Common myeloid progenitor, CD34-positive (primary cell): ENCODE data around the gene IPO7. TPM values are rescaled to one million over a fixed set of nuclear protein-coding genes. Genes with fewer than 3 reads are reported as not detected.
"Not testable (repeated sequence)": the region's sequence is repeated elsewhere in the genome, so short reads cannot be mapped to it uniquely, and the experiment has no call there.

ENCODE experiments used
- CTCF ChIA-PET: fragments of 350-600 bp; sonication (Branson Sonifier 250); formaldehyde crosslinking; loops from one replicate; lab custom pipeline; 2021; ENCODE audit warnings: antibody characterized with exemption; lab: Charles Lee
- POLR2A ChIA-PET: fragments of 350-600 bp; sonication (Branson Sonifier 250); formaldehyde crosslinking; loops from one replicate; lab custom pipeline; 2021; ENCODE audit warnings: antibody characterized with exemption; lab: Charles Lee
- DNase-seq, 3 donors: peaks; one replicate each; pipeline versions ENCODE4 v3.0.0 to v3.0.0-alpha.2; 2013
- H3K27ac ChIP-seq, 2 experiments: 1 replicate in 1 of 2; 2 replicates in 1 of 2; pipeline ENCODE4 v1.7.0; 2013; ENCODE audit warnings: inconsistent platforms in 2 of 2, low read length in 2 of 2, mild to moderate bottlenecking in 2 of 2, low read depth in 1 of 2, moderate library complexity in 1 of 2; ENCODE audit not compliant: severe bottlenecking in 2 of 2, insufficient read depth in 1 of 2, poor library complexity in 1 of 2
- H3K27me3 ChIP-seq, 5 experiments: replicated peaks in 2 of 5; 1 replicate in 3 of 5; 2 replicates in 2 of 5; pipeline versions ENCODE4 v1.6.1 to v1.7.0; 2013; ENCODE audit warnings: low read length in 4 of 5, mild to moderate bottlenecking in 2 of 5, moderate library complexity in 2 of 5, inconsistent platforms in 1 of 5; ENCODE audit not compliant: insufficient read depth in 5 of 5, control insufficient read depth in 4 of 5
- H3K36me3 ChIP-seq, 4 experiments: 1 replicate in 2 of 4; 2 replicates in 2 of 4; pipeline versions ENCODE4 v1.6.1 to v1.7.0; 2013; ENCODE audit warnings: low read length in 3 of 4, control low read depth in 1 of 4, mild to moderate bottlenecking in 1 of 4; ENCODE audit not compliant: control insufficient read depth in 4 of 4, insufficient read depth in 4 of 4
- H3K4me1 ChIP-seq, 4 experiments: 1 replicate in 3 of 4; 2 replicates in 1 of 4; pipeline versions ENCODE4 v1.6.1 to v1.7.1; 2013; ENCODE audit warnings: low read length in 3 of 4, mild to moderate bottlenecking in 3 of 4, control low read depth in 1 of 4, inconsistent platforms in 1 of 4, moderate library complexity in 1 of 4; ENCODE audit not compliant: control insufficient read depth in 4 of 4, insufficient read depth in 4 of 4; ENCODE audit errors: control extremely low read depth in 1 of 4
- H3K4me3 ChIP-seq, 7 experiments: 1 replicate in 4 of 7; 2 replicates in 3 of 7; pipeline versions ENCODE4 v1.5.1 to v1.7.0; 2013; ENCODE audit warnings: mild to moderate bottlenecking in 7 of 7, low read length in 6 of 7, moderate library complexity in 6 of 7, inconsistent platforms in 2 of 7, low read depth in 2 of 7, control low read depth in 1 of 7; ENCODE audit not compliant: insufficient read depth in 4 of 7, control insufficient read depth in 1 of 7; ENCODE audit errors: extremely low read depth in 1 of 7
- H3K9me3 ChIP-seq, 5 experiments: 1 replicate in 4 of 5; 2 replicates in 1 of 5; pipeline versions ENCODE4 v1.6.1 to v1.7.1; 2013; ENCODE audit warnings: low read length in 4 of 5, mild to moderate bottlenecking in 2 of 5, inconsistent platforms in 1 of 5, low read depth in 1 of 5, moderate library complexity in 1 of 5; ENCODE audit not compliant: control insufficient read depth in 4 of 5, insufficient read depth in 2 of 5; ENCODE audit errors: control extremely low read depth in 1 of 5
- WGBS: methylation state at CpG from one replicate; pipeline ENCODE4 v1.1.5; 2013; ENCODE audit not compliant: insufficient coverage; 5-methylcytosine and 5-hydroxymethylcytosine counted together
- polyA plus RNA-seq: library from polyadenylated mRNA; unstranded; fragments of 120-200 nt; gene quantifications from one replicate; pipeline ENCODE4 v1.2.1, GENCODE V29; 2013

The IPO7 gene
- 77.7 TPM for polyA plus RNA-seq

GRCh38 chr11:9384535-9385326 is at the start of gene IPO7:
Gene IPO7 (plus strand): TSS chr11:9384652. CDS start chr11:9384764, 112 bp downstream.
- no peaks in the 10 kb centered on the region for H3K9me3 ChIP-seq
- H3K36me3 ChIP-seq: peaks cover 0 to 14% (median 0%) of the 10 kb centered on the region in 4 experiments
- peaks cover 4 to 28% (median 20%) of the 10 kb centered on the region in 4 experiments for H3K4me1 ChIP-seq
- ChIA-PET CTCF (interaction anchor here (0.6 to 3.6 kb wide), 12 partner anchors 10 to 215 kb away, joined by 3 to 16 read pairs (median 4); partner anchors contain the start of gene TMEM41B), POLR2A (interaction anchor here (0.6 to 1.3 kb wide), 5 partner anchors 20 to 83 kb away, joined by 3 to 4 read pairs (median 3); no protein-coding TSS in a partner anchor)
- H3K27me3 ChIP-seq: no peaks in the 10 kb centered on the region
- peak; percentile 87 to 95 (median 94) for DNase-seq
- peak within 1 kb of the TSS; percentile 80 to 91 for H3K27ac ChIP-seq
- WGBS: 0% methylated on average over 64 of the region's 70 CpGs
- H3K4me3 ChIP-seq: peak within 1 kb of the TSS; percentile 75 to 98 (median 92)

- 100% methylated on average over 1 of the region's 5 CpGs for WGBS
- Histone ChIP-seq H3K4me3 (no peak overlapping the region), H3K27me3 (no peaks in the 10 kb centered on the region), H3K4me1 (peaks cover 7 to 15% (median 9%) of the 10 kb centered on the region in 4 experiments), H3K36me3 (no peaks in the 10 kb centered on the region), H3K9me3 (no peaks in the 10 kb centered on the region), H3K27ac (no peak overlapping the region)
- CTCF ChIA-PET: interaction anchor here (0.9 to 1.9 kb wide), 3 partner anchors 10 to 76 kb away, joined by 3 to 6 read pairs (median 3); no protein-coding TSS in a partner anchor
- DNase-seq: no peak
- POLR2A ChIA-PET: no interaction called here
These were observed 42.7 kb upstream of the IPO7 start for GRCh38 chr11:9341638-9342178.

- ChIA-PET POLR2A (no interaction called here), CTCF (interaction anchor here (0.7 kb wide), 1 partner anchor 433 kb away, joined by 3 read pairs; the partner anchor contains the start of gene AKIP1)
- no peaks in the 10 kb centered on the region for H3K36me3 ChIP-seq
- 13% methylated on average over 2 of the region's 3 CpGs for WGBS
- peaks cover 11 to 28% (median 18%) of the 10 kb centered on the region in 4 experiments for H3K4me1 ChIP-seq
- no peaks in the 10 kb centered on the region for H3K9me3 ChIP-seq
- DNase-seq: peak; percentile 16 to 60 (median 46)
- H3K27ac ChIP-seq: no peak overlapping the region
- H3K4me3 ChIP-seq: no peak overlapping the region
- H3K27me3 ChIP-seq: no peaks in the 10 kb centered on the region
These were observed 40.3 kb upstream of the IPO7 start for GRCh38 chr11:9344061-9344680.

- H3K9me3 ChIP-seq: no peaks in the 10 kb centered on the region
- no peaks in the 10 kb centered on the region for H3K27me3 ChIP-seq
- no peaks in the 10 kb centered on the region for H3K36me3 ChIP-seq
- peaks cover 11 to 28% (median 18%) of the 10 kb centered on the region in 4 experiments for H3K4me1 ChIP-seq
- peak; percentile 45 to 84 (median 74) for DNase-seq
- no peak overlapping the region for H3K4me3 ChIP-seq
- ChIA-PET POLR2A (interaction anchor here (0.7 to 1.3 kb wide), 3 partner anchors 33 to 113 kb away, joined by 3 read pairs; partner anchors contain the start of genes IPO7 and TMEM41B), CTCF (interaction anchor here (0.8 to 1.7 kb wide), 3 partner anchors 18 to 143 kb away, joined by 3 to 6 read pairs (median 3); no protein-coding TSS in a partner anchor)
- H3K27ac ChIP-seq: no peak overlapping the region
- 29% methylated on average over 2 of the region's 2 CpGs for WGBS
These were observed 37.4 kb upstream of the IPO7 start for GRCh38 chr11:9347100-9347499.

GRCh38 chr11:9347779-9348178 is 36.7 kb upstream of the IPO7 start:
- H3K27me3 ChIP-seq, H3K4me3 ChIP-seq, DNase-seq, H3K9me3 ChIP-seq, H3K27ac ChIP-seq, H3K36me3 ChIP-seq: not testable (repeated sequence)
- WGBS: no CpG with 5 or more reads among the region's 4 CpGs
- POLR2A ChIA-PET: interaction anchor here (0.6 to 1.3 kb wide), 2 partner anchors 33 to 324 kb away, joined by 3 read pairs; partner anchors contain the start of gene TMEM41B
- H3K4me1 ChIP-seq: peaks cover 11 to 28% (median 18%) of the 10 kb centered on the region in 4 experiments
- CTCF ChIA-PET: interaction anchor here (0.8 to 1.7 kb wide), 3 partner anchors 38 to 144 kb away, joined by 3 to 6 read pairs (median 3); no protein-coding TSS in a partner anchor

GRCh38 chr11:9351321-9351881 is 33.1 kb upstream of the IPO7 start:
- DNase-seq: no peak
- H3K36me3 ChIP-seq: no peaks in the 10 kb centered on the region
- ChIA-PET POLR2A (no interaction called here), CTCF (no interaction called here)
- H3K4me3 ChIP-seq: no peak overlapping the region
- H3K4me1 ChIP-seq: peaks cover 4 to 17% (median 10%) of the 10 kb centered on the region in 4 experiments
- H3K27me3 ChIP-seq: no peaks in the 10 kb centered on the region
- no peak overlapping the region for H3K27ac ChIP-seq
- H3K9me3 ChIP-seq: no peaks in the 10 kb centered on the region
- 96% methylated on average over 6 of the region's 6 CpGs for WGBS
